OCI-LY1 (cell line): Measurements from ENCODE around the gene SAMD3.

ENCODE experiments used
- H2AFZ ChIP-seq: fragments of 200-600 bp; sonication (generic), shearing (Covaris generic); 2 replicates; pipeline ENCODE4 v1.6.0; 2014; ENCODE audit warnings: antibody characterized with exemption, mild to moderate bottlenecking, low read length
- H3F3A ChIP-seq: fragments of 200-600 bp; sonication (generic), shearing (Covaris generic); 2 replicates; pipeline ENCODE4 v1.6.0; 2014; ENCODE audit warnings: mild to moderate bottlenecking, antibody characterized with exemption, low read length, moderate library complexity; ENCODE audit not compliant: insufficient read depth
- H3K27ac ChIP-seq: fragments of 200-600 bp; sonication (generic); 2 replicates; pipeline ENCODE4 v1.5.1; 2014; ENCODE audit warnings: low read length, mixed run types, mild to moderate bottlenecking, low read depth; ENCODE audit not compliant: poor library complexity, severe bottlenecking
- H3K27me3 ChIP-seq: fragments of 200-600 bp; sonication (generic); 2 replicates; pipeline ENCODE4 v1.6.0; 2014; ENCODE audit warnings: antibody characterized with exemption, mild to moderate bottlenecking, low read length, moderate library complexity; ENCODE audit not compliant: insufficient read depth
- H3K36me3 ChIP-seq: fragments of 200-600 bp; sonication (generic); 2 replicates; pipeline ENCODE4 v1.6.1; 2014; ENCODE audit warnings: mild to moderate bottlenecking, antibody characterized with exemption, low read length, moderate library complexity, mixed read lengths; ENCODE audit not compliant: insufficient read depth
- H3K4me1 ChIP-seq: fragments of 200-600 bp; sonication (generic); 2 replicates; pipeline ENCODE4 v1.5.1; 2014; ENCODE audit warnings: mild to moderate bottlenecking, low read length, moderate library complexity; ENCODE audit not compliant: insufficient read depth, severe bottlenecking
- H3K4me2 ChIP-seq: fragments of 200-600 bp; sonication (generic), shearing (Covaris generic); 2 replicates; pipeline ENCODE4 v1.6.1; 2014; ENCODE audit warnings: low read length
- H3K4me3 ChIP-seq: fragments of 200-600 bp; sonication (generic); 2 replicates; pipeline ENCODE4 v1.5.1; 2014; ENCODE audit warnings: low read length, low read depth, mild to moderate bottlenecking, mixed read lengths; ENCODE audit not compliant: poor library complexity, severe bottlenecking
- H3K79me2 ChIP-seq: fragments of 200-600 bp; shearing (Covaris generic); 2 replicates; pipeline ENCODE4 v1.6.1; 2016; ENCODE audit warnings: mixed run types, low read length, mixed read lengths; ENCODE audit not compliant: insufficient read depth
- H3K9ac ChIP-seq: fragments of 200-600 bp; sonication (generic), shearing (Covaris generic); 2 replicates; pipeline ENCODE4 v1.6.1; 2014; ENCODE audit warnings: mild to moderate bottlenecking, low read length, mixed read lengths
- H3K9me2 ChIP-seq: fragments of 200-600 bp; sonication (generic), shearing (Covaris generic); 2 replicates; pipeline ENCODE4 v1.6.1; 2014; ENCODE audit warnings: low read depth, mild to moderate bottlenecking, low read length, mixed read lengths
- H3K9me3 ChIP-seq: fragments of 200-600 bp; shearing (Covaris generic); 2 replicates; pipeline ENCODE4 v1.6.1; 2014; ENCODE audit warnings: low read length, mixed read lengths
- H4K20me1 ChIP-seq: fragments of 200-600 bp; sonication (generic), shearing (Covaris generic); 2 replicates; pipeline ENCODE4 v1.6.0; 2016; ENCODE audit warnings: mild to moderate bottlenecking, low read length; ENCODE audit not compliant: insufficient read depth
- EZH2 ChIP-seq: fragments of 200-600 bp; sonication (generic), shearing (Covaris generic); IDR thresholded peaks from 2 replicates; pipeline ENCODE4 v1.8.0; 2017; ENCODE audit warnings: borderline replicate concordance, mixed run types, mild to moderate bottlenecking, antibody characterized with exemption, low read length, moderate library complexity, mixed read lengths
- TF ChIP-seq, protein P1 (sequence below): fragments of 200-600 bp; sonication (generic), shearing (Covaris generic); IDR thresholded peaks from 2 replicates; pipeline ENCODE4 v1.5.1; 2017; ENCODE audit warnings: mild to moderate bottlenecking, antibody characterized with exemption, low read length, moderate library complexity, mixed read lengths

Gene SAMD3

DNA sequence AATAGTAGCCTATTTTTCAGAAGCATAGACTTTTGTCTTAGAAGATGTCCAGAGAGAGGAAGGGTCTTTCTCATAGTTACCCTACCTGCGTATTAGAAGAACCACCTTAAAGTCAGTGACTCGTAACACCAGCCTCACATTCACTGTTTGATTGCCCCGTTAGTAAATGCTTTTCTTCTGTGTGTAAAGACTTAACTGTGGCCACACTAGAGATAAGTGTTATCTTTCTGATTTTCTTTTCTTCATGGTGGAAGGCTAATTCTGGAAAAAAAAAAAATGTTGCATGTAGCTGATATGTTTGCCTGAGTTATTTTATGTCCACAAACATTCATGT is 83.9 kb downstream of the SAMD3 start:
- TF ChIP-seq, protein P1, sequence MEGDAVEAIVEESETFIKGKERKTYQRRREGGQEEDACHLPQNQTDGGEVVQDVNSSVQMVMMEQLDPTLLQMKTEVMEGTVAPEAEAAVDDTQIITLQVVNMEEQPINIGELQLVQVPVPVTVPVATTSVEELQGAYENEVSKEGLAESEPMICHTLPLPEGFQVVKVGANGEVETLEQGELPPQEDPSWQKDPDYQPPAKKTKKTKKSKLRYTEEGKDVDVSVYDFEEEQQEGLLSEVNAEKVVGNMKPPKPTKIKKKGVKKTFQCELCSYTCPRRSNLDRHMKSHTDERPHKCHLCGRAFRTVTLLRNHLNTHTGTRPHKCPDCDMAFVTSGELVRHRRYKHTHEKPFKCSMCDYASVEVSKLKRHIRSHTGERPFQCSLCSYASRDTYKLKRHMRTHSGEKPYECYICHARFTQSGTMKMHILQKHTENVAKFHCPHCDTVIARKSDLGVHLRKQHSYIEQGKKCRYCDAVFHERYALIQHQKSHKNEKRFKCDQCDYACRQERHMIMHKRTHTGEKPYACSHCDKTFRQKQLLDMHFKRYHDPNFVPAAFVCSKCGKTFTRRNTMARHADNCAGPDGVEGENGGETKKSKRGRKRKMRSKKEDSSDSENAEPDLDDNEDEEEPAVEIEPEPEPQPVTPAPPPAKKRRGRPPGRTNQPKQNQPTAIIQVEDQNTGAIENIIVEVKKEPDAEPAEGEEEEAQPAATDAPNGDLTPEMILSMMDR, result no peak
- TF ChIP-seq EZH2, result no peak
- no peaks in the 10 kb centered on the region for H3K36me3 ChIP-seq

DNA sequence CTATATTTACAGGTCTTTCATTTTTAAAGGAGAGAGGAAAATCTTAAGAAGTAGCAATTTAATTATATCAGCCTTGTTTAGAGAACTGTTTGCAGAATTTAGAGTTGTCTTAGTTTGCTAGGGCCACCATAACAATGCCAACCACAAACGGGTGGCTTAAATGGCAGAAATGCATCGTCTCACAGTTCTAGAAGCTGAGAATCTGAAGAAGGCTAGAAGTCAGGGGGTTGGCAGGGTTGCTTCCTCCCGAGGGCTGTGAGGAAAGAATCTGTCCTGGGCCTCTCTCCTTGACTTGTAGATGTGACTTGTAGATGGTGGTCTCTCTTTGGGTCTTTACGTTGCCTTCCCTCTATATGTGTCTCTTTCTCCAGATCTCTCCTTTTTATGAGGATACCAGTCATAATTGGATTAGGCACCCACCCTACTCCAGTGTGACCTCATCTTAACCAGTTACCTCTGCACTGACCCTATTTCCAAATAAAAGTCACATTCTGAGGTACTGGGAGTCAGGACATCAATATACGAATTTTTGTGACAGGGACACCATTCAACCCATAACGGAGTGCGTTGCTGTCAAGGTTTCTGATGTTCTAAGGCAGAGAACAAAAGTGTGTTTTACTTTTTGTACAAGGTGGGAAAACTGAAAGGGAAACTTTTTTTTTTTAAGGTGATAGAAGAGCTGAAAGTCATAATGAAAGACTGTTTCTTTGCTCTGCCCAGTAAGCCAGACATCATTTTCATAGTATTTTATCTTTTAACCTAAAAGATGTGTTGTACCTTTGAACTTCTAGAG is 84.4 kb downstream of the SAMD3 start:
- no peaks in the 10 kb centered on the region for H3K9me2 ChIP-seq
- H3K4me3 ChIP-seq, result no peak overlapping the region
- H3K27me3 ChIP-seq, result no peaks in the 10 kb centered on the region
- TF ChIP-seq, protein P1, result no peak
- no peak for TF ChIP-seq EZH2
- no peaks in the 10 kb centered on the region for H3K36me3 ChIP-seq
- H3K9ac ChIP-seq, result no peak overlapping the region
- no peaks in the 10 kb centered on the region for H3K79me2 ChIP-seq
- H3K27ac ChIP-seq, result no peak overlapping the region
- no peaks in the 10 kb centered on the region for H3K9me3 ChIP-seq
- H4K20me1 ChIP-seq, result no peaks in the 10 kb centered on the region
- H3K4me1 ChIP-seq, result no peaks in the 10 kb centered on the region
- H2AFZ ChIP-seq, result no peak overlapping the region
- no peak overlapping the region for H3K4me2 ChIP-seq
- no peaks in the 10 kb centered on the region for H3F3A ChIP-seq

More for the DNA sequence above, 83.9 kb downstream of the SAMD3 start:
- Histone ChIP-seq H3K27ac (no peak overlapping the region), H3K9me2 (no peaks in the 10 kb centered on the region), H3K9ac (no peak overlapping the region), H3K79me2 (no peaks in the 10 kb centered on the region), H3K4me1 (no peaks in the 10 kb centered on the region), H2AFZ (no peak overlapping the region), H3F3A (no peaks in the 10 kb centered on the region), H3K27me3 (no peaks in the 10 kb centered on the region), H3K9me3 (no peaks in the 10 kb centered on the region), H3K4me3 (no peak overlapping the region), H3K4me2 (no peak overlapping the region), H4K20me1 (no peaks in the 10 kb centered on the region)

DNA sequence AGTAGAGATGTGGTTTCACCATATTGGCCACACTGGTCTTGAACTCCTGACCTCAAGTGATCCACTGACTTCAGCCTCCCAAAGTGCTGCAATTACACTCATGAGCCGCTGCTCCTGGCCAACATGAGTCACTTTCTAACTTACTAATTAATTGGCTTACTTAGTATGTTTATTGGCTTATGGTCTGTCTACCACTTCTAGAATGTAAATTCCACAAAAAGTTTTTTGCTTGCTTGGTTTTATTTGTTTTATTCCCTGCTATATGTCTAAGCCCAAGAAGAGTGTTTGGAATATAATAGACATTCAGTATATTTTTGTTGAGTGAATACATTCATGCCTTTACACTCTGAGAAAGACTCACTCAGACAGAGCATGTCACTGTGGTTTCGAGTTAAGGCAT is 86.0 kb downstream of the SAMD3 start:
- no peak for TF ChIP-seq EZH2
- TF ChIP-seq, protein P1, result no peak
- H3K79me2 ChIP-seq, result no peaks in the 10 kb centered on the region
- peaks cover 11% of the 10 kb centered on the region for H3K4me1 ChIP-seq
- H3K36me3 ChIP-seq, result no peaks in the 10 kb centered on the region
- H2AFZ ChIP-seq, result no peak overlapping the region
- no peaks in the 10 kb centered on the region for H3K9me3 ChIP-seq
- H3K4me2 ChIP-seq, result no peak overlapping the region
- no peaks in the 10 kb centered on the region for H4K20me1 ChIP-seq
- no peak overlapping the region for H3K27ac ChIP-seq
- H3K9me2 ChIP-seq, result no peaks in the 10 kb centered on the region
- no peaks in the 10 kb centered on the region for H3K27me3 ChIP-seq
- no peaks in the 10 kb centered on the region for H3F3A ChIP-seq
- H3K4me3 ChIP-seq, result no peak overlapping the region
- H3K9ac ChIP-seq, result no peak overlapping the region
